HEK293 (cell line): ENCODE results near the gene PITPNM3.

Source experiments
- CTCF ChIP-seq: fragments of 450-650 bp; formaldehyde crosslinking; IDR thresholded peaks from 2 replicates; pipeline ENCODE4 v1.5.1; 2016; ENCODE audit warnings: missing biosample characterization, missing genetic modification characterization
- REST ChIP-seq: fragments of 450-650 bp; formaldehyde crosslinking; IDR thresholded peaks from 2 replicates; pipeline ENCODE4 v1.5.1; 2016; ENCODE audit warnings: missing biosample characterization, missing genetic modification characterization
- ZNF223 ChIP-seq: fragments of 450-650 bp; formaldehyde crosslinking; IDR thresholded peaks from 2 replicates; pipeline ENCODE4 v1.5.1; 2016; ENCODE audit warnings: missing biosample characterization, missing genetic modification characterization
- ZNF311 ChIP-seq: fragments of 450-650 bp; formaldehyde crosslinking; IDR thresholded peaks from 2 replicates; pipeline ENCODE4 v1.5.1; 2017; ENCODE audit warnings: missing biosample characterization, missing genetic modification characterization, borderline replicate concordance
- ZNF335 ChIP-seq: fragments of 450-650 bp; formaldehyde crosslinking; conservative IDR thresholded peaks from 2 replicates; pipeline ENCODE4 v1.5.1; 2016; ENCODE audit warnings: missing biosample characterization, missing genetic modification characterization
- ZNF404 ChIP-seq: fragments of 450-650 bp; formaldehyde crosslinking; IDR thresholded peaks from 2 replicates; pipeline ENCODE4 v1.5.1; 2017; ENCODE audit warnings: missing biosample characterization, missing genetic modification characterization
- ZNF548 ChIP-seq: fragments of 450-650 bp; formaldehyde crosslinking; IDR thresholded peaks from 2 replicates; pipeline ENCODE4 v1.5.1; 2016; ENCODE audit warnings: missing biosample characterization, missing genetic modification characterization
- ZNF549 ChIP-seq: fragments of 450-650 bp; IDR thresholded peaks from 2 replicates; pipeline ENCODE4 v1.5.1; 2018; ENCODE audit warnings: missing biosample characterization, missing genetic modification characterization, mild to moderate bottlenecking, inconsistent platforms, moderate library complexity
- ZNF792 ChIP-seq: fragments of 450-650 bp; formaldehyde crosslinking; IDR thresholded peaks from 2 replicates; pipeline ENCODE4 v1.5.1; 2016; ENCODE audit warnings: missing biosample characterization, missing genetic modification characterization

GRCh38 chr17:6573982-6574686 lies 17.8 kb upstream of the PITPNM3 start:
- TF ChIP-seq ZNF549 = no peak
- TF ChIP-seq ZNF223 (tag by site-specific recombination) = no peak
- no peak for TF ChIP-seq ZNF311 (tag by site-specific recombination)
- no peak for TF ChIP-seq CTCF (tag by site-specific recombination)
- no peak for TF ChIP-seq REST (tag by site-specific recombination)
- no peak for TF ChIP-seq ZNF335 (tag by site-specific recombination)
- no peak for TF ChIP-seq ZNF548 (tag by site-specific recombination)
- no peak for TF ChIP-seq ZNF792 (tag by site-specific recombination)
- TF ChIP-seq ZNF404 (tag by site-specific recombination) = no peak
